GM23338 (cell line): ENCODE results near the gene PRG3. TPM values are rescaled to one million over a fixed set of nuclear protein-coding genes. Genes with fewer than 3 reads are reported as not detected.
A peak's percentile ranks its signal among the peaks of the same experiment; 100 is the strongest.

ENCODE experiments used
- ATAC-seq: fragments of 200-7000 bp; cut with Tn5 transposase; 3 replicates; pipeline ENCODE4 v1.9.1; 2020
- DNase-seq: peaks from one replicate; pipeline ENCODE4 v3.0.0-alpha.2; 2015; ENCODE audit warnings: low spot score
- H2AFZ ChIP-seq: fragments of 200-600 bp; sonication (generic); 2 replicates; pipeline ENCODE4 v1.8.0; 2016; ENCODE audit warnings: antibody characterized with exemption, mild to moderate bottlenecking, moderate library complexity
- H3F3A ChIP-seq: fragments of 200-600 bp; sonication (generic); replicated peaks from 2 replicates; pipeline ENCODE4 v1.8.0; 2017; ENCODE audit warnings: antibody characterized with exemption, mixed run types, low read depth
- H3K27ac ChIP-seq: fragments of 200-600 bp; sonication (generic); 2 replicates; pipeline ENCODE4 v1.6.1; 2016; ENCODE audit warnings: low read depth
- H3K27me3 ChIP-seq: fragments of 200-600 bp; sonication (generic); 2 replicates; pipeline ENCODE4 v1.8.0; 2016; ENCODE audit warnings: mild to moderate bottlenecking, mixed run types, moderate library complexity; ENCODE audit not compliant: insufficient read depth
- H3K36me3 ChIP-seq: fragments of 200-600 bp; sonication (generic); 2 replicates; pipeline ENCODE4 v1.8.0; 2016; ENCODE audit warnings: mild to moderate bottlenecking; ENCODE audit not compliant: insufficient read depth
- H3K4me1 ChIP-seq: fragments of 200-600 bp; sonication (generic); 2 replicates; pipeline ENCODE4 v1.8.0; 2016; ENCODE audit warnings: mild to moderate bottlenecking, moderate library complexity; ENCODE audit not compliant: insufficient read depth
- H3K4me2 ChIP-seq: fragments of 200-600 bp; sonication (generic); 2 replicates; pipeline ENCODE4 v1.7.1; 2017; ENCODE audit warnings: mixed run types
- H3K4me3 ChIP-seq: fragments of 200-600 bp; sonication (generic); 2 replicates; pipeline ENCODE4 v1.6.1; 2016; ENCODE audit warnings: mixed run types
- H3K79me2 ChIP-seq: fragments of 200-600 bp; sonication (generic); replicated peaks from 2 replicates; pipeline ENCODE4 v1.8.0; 2017; ENCODE audit warnings: mild to moderate bottlenecking; ENCODE audit not compliant: insufficient read depth
- H3K9me2 ChIP-seq: fragments of 200-600 bp; sonication (generic); 2 replicates; pipeline ENCODE4 v1.8.0; 2017; ENCODE audit not compliant: insufficient read depth
- H4K20me1 ChIP-seq: fragments of 200-600 bp; sonication (generic); replicated peaks from 2 replicates; pipeline ENCODE4 v1.8.0; 2017; ENCODE audit warnings: mild to moderate bottlenecking; ENCODE audit not compliant: insufficient read depth
- H3K27ac Mint-ChIP-seq: 2 replicates; pipeline ENCODE4 v1.8.0; 2020; ENCODE audit warnings: inconsistent platforms, mild to moderate bottlenecking, moderate library complexity, mixed read lengths
- H3K27me3 Mint-ChIP-seq: 3 replicates; pipeline ENCODE4 v1.8.0; 2022; ENCODE audit warnings: low read depth, mild to moderate bottlenecking, moderate library complexity, mixed read lengths, inconsistent platforms; ENCODE audit not compliant: insufficient read depth, poor library complexity
- H3K36me3 Mint-ChIP-seq: 3 replicates; pipeline ENCODE4 v1.8.0; 2021; ENCODE audit warnings: low read depth, mild to moderate bottlenecking, inconsistent platforms, moderate library complexity, mixed read lengths
- H3K4me1 Mint-ChIP-seq: 3 replicates; pipeline ENCODE4 v1.8.0; 2020; ENCODE audit warnings: mild to moderate bottlenecking, inconsistent platforms, mixed read lengths
- H3K4me3 Mint-ChIP-seq: 3 replicates; pipeline ENCODE4 v1.8.0; 2021; ENCODE audit warnings: moderate library complexity, mild to moderate bottlenecking, inconsistent platforms, mixed read lengths
- H3K9me3 Mint-ChIP-seq: 3 replicates; pipeline ENCODE4 v1.8.0; 2020; ENCODE audit warnings: moderate library complexity, mild to moderate bottlenecking, inconsistent platforms, mixed read lengths
- CREB1 ChIP-seq: fragments of 250-450 bp; sonication (Bioruptor Pico); IDR thresholded peaks from 2 replicates; pipeline ENCODE4 v1.5.0; 2020; ENCODE audit warnings: low read depth, mild to moderate bottlenecking, moderate library complexity
- EZH2 ChIP-seq: fragments of 200-600 bp; sonication (generic); IDR thresholded peaks from one replicate; pipeline ENCODE4 v1.8.0; 2017; ENCODE audit warnings: antibody characterized with exemption, mild to moderate bottlenecking, low read depth; ENCODE audit not compliant: unreplicated experiment
- EZH2phosphoT487 ChIP-seq: fragments of 200-600 bp; sonication (generic); IDR thresholded peaks from one replicate; pipeline ENCODE4 v1.8.1; 2018; ENCODE audit warnings: antibody characterized with exemption; ENCODE audit not compliant: unreplicated experiment
- JUNB ChIP-seq: IDR thresholded peaks from one replicate; pipeline ENCODE4 v1.6.1; 2016; ENCODE audit warnings: antibody characterized with exemption; ENCODE audit not compliant: unreplicated experiment
- NANOG ChIP-seq: IDR thresholded peaks from 2 replicates; pipeline ENCODE4 v1.6.1; 2016; ENCODE audit warnings: antibody characterized with exemption, borderline replicate concordance
- POLR2AphosphoS5 ChIP-seq: IDR thresholded peaks from 2 replicates; pipeline ENCODE4 v1.6.1; 2016; ENCODE audit warnings: antibody characterized with exemption, low read depth
- STAT1 ChIP-seq: IDR thresholded peaks from one replicate; pipeline ENCODE4 v1.6.1; 2016; ENCODE audit warnings: antibody characterized with exemption; ENCODE audit not compliant: unreplicated experiment
- ZNF114 ChIP-seq: fragments of 250-450 bp; sonication (Bioruptor Pico); IDR thresholded peaks from 2 replicates; pipeline ENCODE4 v1.5.0; 2020; ENCODE audit warnings: mild to moderate bottlenecking, moderate library complexity
- ZNF331 ChIP-seq: fragments of 250-450 bp; sonication (Bioruptor Pico); IDR thresholded peaks from 2 replicates; pipeline ENCODE4 v1.5.0; 2020; ENCODE audit warnings: low read depth, mild to moderate bottlenecking, moderate library complexity
- polyA plus RNA-seq: library from polyadenylated mRNA; unstranded; fragments of >200 nt; fragmentation: Nextera tagmentation; extraction: Ambion mirVana; gene quantifications from 2 replicates; pipeline ENCODE4 v1.2.1, GENCODE V29; 2016
- total RNA-seq: library from RNA; depleted of rRNA; stranded (reverse); fragments of >200 nt; shearing (Covaris generic); gene quantifications from 2 replicates; pipeline ENCODE4 v1.2.3, GENCODE V29; 2014
- TF ChIP-seq, protein P1 (sequence below): IDR thresholded peaks from 2 replicates; pipeline ENCODE4 v1.6.1; 2016; ENCODE audit warnings: antibody characterized with exemption
- TF ChIP-seq, protein P2 (sequence below), 2 experiments: fragments of 200-600 bp in 1 of 2; sonication (generic) in 1 of 2; conservative IDR thresholded peaks; 2 replicates each; pipeline versions ENCODE4 v1.5.1 to v1.6.1; 2016 to 2017; ENCODE audit warnings: antibody characterized with exemption in 2 of 2, low read depth in 2 of 2, mild to moderate bottlenecking in 2 of 2, moderate library complexity in 1 of 2
- TF ChIP-seq, protein P3 (sequence below): fragments of 250-450 bp; sonication (Bioruptor Pico); IDR thresholded peaks from 2 replicates; pipeline ENCODE4 v1.5.0; 2020; ENCODE audit warnings: mild to moderate bottlenecking, moderate library complexity

The PRG3 gene
- total and polyA plus RNA-seq, 2 experiments from 2014 or later, result not detected

DNA sequence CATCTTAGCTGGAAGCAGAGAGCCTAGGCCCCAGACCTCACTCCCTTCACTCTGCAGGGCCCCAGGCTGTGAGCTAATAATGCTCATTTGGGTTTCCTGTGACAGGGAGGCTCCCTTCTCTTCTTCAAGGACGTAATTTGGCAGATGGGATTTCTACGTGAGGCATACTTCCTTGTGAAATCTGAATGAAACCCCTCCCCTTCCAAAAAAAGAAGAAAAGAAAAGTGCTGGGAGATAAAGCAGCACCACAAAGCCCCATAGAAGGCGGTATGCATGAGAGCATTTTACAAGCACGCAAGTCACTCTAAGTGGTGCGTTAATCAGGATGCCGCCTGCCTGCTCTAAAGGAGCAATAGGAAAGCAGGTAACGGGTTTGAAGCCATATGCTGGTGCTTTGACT is 37.1 kb downstream of the PRG3 start (continued):
- TF ChIP-seq STAT1 (no peak), EZH2phosphoT487 (no peak), EZH2 (no peak), POLR2AphosphoS5 (no peak), CREB1 (no peak), NANOG (no peak)
- TF ChIP-seq, protein P1, sequence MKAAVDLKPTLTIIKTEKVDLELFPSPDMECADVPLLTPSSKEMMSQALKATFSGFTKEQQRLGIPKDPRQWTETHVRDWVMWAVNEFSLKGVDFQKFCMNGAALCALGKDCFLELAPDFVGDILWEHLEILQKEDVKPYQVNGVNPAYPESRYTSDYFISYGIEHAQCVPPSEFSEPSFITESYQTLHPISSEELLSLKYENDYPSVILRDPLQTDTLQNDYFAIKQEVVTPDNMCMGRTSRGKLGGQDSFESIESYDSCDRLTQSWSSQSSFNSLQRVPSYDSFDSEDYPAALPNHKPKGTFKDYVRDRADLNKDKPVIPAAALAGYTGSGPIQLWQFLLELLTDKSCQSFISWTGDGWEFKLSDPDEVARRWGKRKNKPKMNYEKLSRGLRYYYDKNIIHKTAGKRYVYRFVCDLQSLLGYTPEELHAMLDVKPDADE, result no peak
- TF ChIP-seq, protein P2, sequence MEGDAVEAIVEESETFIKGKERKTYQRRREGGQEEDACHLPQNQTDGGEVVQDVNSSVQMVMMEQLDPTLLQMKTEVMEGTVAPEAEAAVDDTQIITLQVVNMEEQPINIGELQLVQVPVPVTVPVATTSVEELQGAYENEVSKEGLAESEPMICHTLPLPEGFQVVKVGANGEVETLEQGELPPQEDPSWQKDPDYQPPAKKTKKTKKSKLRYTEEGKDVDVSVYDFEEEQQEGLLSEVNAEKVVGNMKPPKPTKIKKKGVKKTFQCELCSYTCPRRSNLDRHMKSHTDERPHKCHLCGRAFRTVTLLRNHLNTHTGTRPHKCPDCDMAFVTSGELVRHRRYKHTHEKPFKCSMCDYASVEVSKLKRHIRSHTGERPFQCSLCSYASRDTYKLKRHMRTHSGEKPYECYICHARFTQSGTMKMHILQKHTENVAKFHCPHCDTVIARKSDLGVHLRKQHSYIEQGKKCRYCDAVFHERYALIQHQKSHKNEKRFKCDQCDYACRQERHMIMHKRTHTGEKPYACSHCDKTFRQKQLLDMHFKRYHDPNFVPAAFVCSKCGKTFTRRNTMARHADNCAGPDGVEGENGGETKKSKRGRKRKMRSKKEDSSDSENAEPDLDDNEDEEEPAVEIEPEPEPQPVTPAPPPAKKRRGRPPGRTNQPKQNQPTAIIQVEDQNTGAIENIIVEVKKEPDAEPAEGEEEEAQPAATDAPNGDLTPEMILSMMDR (conservative IDR thresholded peaks at IDR 0.05; ENCODE audit: low read depth in 2 of 2), result no peak

DNA sequence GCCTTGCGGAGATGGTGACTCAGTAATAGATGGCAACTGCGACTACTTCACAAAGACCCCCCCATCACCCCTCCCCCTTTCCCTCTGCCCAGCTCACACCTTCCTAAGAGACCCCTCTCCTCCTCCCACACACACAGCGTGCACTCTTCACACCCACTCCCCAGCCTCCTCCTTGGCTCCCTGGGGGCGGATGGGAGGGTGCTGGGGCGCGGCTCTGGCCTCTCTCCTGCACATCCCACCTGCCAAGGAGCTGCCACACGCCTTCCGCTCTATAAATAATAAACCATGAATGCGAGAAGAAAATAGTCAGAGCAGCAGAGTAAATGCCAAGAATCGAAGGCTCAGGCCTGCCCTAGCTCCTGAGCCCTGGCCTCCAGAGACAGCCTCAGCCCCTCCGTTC is 38.2 kb downstream of the PRG3 start:
- H3F3A ChIP-seq, result 0 out of 2 replicates have a peak, but pooled peaks cover 3% of the 10 kb centered on the region
- Mint-ChIP-seq H3K36me3 (no peaks in the 10 kb centered on the region; the same call in 2 of the 3 replicates), H3K4me3 (0 out of 3 replicates have a peak overlapping the region, but pooled peaks have one; percentile 8), H3K27ac (no peak overlapping the region), H3K27me3 (peaks cover 17% of the 10 kb centered on the region), H3K9me3 (no peaks in the 10 kb centered on the region), H3K4me1 (peaks cover 59% of the 10 kb centered on the region)
- no peaks in the 10 kb centered on the region for H4K20me1 ChIP-seq
- no peaks in the 10 kb centered on the region for H3K9me2 ChIP-seq
- DNase-seq (no peak), ATAC-seq (no peak)
- peak overlapping the region; percentile 72 for H2AFZ ChIP-seq
- H3K4me1 ChIP-seq, result peaks cover 48% of the 10 kb centered on the region
- no peak overlapping the region for H3K27ac ChIP-seq
- H3K4me3 ChIP-seq, result no peak overlapping the region
- TF ChIP-seq EZH2 (no peak), ZNF114 (CRISPR knock-in tag) (no peak), JUNB (no peak), CREB1 (no peak), ZNF331 (no peak)
- TF ChIP-seq, protein P1, result no peak
- TF ChIP-seq, protein P3, sequence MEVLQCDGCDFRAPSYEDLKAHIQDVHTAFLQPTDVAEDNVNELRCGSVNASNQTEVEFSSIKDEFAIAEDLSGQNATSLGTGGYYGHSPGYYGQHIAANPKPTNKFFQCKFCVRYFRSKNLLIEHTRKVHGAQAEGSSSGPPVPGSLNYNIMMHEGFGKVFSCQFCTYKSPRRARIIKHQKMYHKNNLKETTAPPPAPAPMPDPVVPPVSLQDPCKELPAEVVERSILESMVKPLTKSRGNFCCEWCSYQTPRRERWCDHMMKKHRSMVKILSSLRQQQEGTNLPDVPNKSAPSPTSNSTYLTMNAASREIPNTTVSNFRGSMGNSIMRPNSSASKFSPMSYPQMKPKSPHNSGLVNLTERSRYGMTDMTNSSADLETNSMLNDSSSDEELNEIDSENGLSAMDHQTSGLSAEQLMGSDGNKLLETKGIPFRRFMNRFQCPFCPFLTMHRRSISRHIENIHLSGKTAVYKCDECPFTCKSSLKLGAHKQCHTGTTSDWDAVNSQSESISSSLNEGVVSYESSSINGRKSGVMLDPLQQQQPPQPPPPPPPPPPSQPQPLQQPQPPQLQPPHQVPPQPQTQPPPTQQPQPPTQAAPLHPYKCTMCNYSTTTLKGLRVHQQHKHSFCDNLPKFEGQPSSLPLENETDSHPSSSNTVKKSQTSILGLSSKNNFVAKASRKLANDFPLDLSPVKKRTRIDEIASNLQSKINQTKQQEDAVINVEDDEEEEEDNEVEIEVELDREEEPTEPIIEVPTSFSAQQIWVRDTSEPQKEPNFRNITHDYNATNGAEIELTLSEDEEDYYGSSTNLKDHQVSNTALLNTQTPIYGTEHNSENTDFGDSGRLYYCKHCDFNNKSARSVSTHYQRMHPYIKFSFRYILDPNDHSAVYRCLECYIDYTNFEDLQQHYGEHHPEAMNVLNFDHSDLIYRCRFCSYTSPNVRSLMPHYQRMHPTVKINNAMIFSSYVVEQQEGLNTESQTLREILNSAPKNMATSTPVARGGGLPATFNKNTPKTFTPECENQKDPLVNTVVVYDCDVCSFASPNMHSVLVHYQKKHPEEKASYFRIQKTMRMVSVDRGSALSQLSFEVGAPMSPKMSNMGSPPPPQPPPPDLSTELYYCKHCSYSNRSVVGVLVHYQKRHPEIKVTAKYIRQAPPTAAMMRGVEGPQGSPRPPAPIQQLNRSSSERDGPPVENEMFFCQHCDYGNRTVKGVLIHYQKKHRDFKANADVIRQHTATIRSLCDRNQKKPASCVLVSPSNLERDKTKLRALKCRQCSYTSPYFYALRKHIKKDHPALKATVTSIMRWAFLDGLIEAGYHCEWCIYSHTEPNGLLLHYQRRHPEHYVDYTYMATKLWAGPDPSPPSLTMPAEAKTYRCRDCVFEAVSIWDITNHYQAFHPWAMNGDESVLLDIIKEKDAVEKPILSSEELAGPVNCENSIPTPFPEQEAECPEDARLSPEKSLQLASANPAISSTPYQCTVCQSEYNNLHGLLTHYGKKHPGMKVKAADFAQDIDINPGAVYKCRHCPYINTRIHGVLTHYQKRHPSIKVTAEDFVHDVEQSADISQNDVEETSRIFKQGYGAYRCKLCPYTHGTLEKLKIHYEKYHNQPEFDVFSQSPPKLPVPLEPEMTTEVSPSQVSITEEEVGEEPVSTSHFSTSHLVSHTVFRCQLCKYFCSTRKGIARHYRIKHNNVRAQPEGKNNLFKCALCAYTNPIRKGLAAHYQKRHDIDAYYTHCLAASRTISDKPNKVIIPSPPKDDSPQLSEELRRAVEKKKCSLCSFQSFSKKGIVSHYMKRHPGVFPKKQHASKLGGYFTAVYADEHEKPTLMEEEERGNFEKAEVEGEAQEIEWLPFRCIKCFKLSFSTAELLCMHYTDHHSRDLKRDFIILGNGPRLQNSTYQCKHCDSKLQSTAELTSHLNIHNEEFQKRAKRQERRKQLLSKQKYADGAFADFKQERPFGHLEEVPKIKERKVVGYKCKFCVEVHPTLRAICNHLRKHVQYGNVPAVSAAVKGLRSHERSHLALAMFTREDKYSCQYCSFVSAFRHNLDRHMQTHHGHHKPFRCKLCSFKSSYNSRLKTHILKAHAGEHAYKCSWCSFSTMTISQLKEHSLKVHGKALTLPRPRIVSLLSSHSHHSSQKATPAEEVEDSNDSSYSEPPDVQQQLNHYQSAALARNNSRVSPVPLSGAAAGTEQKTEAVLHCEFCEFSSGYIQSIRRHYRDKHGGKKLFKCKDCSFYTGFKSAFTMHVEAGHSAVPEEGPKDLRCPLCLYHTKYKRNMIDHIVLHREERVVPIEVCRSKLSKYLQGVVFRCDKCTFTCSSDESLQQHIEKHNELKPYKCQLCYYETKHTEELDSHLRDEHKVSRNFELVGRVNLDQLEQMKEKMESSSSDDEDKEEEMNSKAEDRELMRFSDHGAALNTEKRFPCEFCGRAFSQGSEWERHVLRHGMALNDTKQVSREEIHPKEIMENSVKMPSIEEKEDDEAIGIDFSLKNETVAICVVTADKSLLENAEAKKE (CRISPR knock-in tag), result no peak
- H3K27me3 ChIP-seq, result peaks cover 8% of the 10 kb centered on the region; the same call in 1 of the 2 replicates
- no peaks in the 10 kb centered on the region for H3K36me3 ChIP-seq
- H3K79me2 ChIP-seq, result no peaks in the 10 kb centered on the region
- no peak overlapping the region for H3K4me2 ChIP-seq
